ENCODE results near the gene SLC35B3. TPM values are rescaled to one million over a fixed set of nuclear protein-coding genes. Genes with fewer than 3 reads are reported as not detected.

The SLC35B3 gene
- total and polyA plus RNA-seq, 9 of the 15 experiments (the other 6 are each of a cell fraction or from before 2014, with no cell fraction given): 7.6 to 19.1 (median 11.3) TPM

- no peak for FAIRE-seq
- peak overlapping the region; percentile 81 for H2AFZ ChIP-seq (ENCODE audit: low read depth, low read length)
- H3K27ac ChIP-seq (ENCODE audit: extremely low read depth, low read depth, low read length): no peak overlapping the region
- no peaks in the 10 kb centered on the region for H3K36me3 ChIP-seq (ENCODE audit: control insufficient read depth, insufficient read depth, low read length)
- no peak overlapping the region; the same call in none of the 2 replicates for H3K4me2 ChIP-seq (ENCODE audit: insufficient read depth, low read length)
- in situ Hi-C loops (cut with MboI) (no loop called here), intact Hi-C loops (cut with micrococcal nuclease) (no loop called here)
- no peaks in the 10 kb centered on the region for H3K79me2 ChIP-seq (ENCODE audit: control insufficient read depth, insufficient read depth, low read length)
- H3K27me3 ChIP-seq (ENCODE audit: control insufficient read depth in 2 of 2, insufficient read depth in 2 of 2, low read length in 2 of 2): no peaks in the 10 kb centered on the region
- no peak overlapping the region for H3K9ac ChIP-seq (ENCODE audit: insufficient read depth in 1 of 2, low read depth in 2 of 2, low read length in 2 of 2)
- H3K4me3 ChIP-seq: no peak overlapping the region
- no peak for DNase-seq (ENCODE audit: extremely low read depth in 1 of 4, low spot score in 3 of 4)
- ATAC-seq: no peak
- ChIA-PET POLR2A (interaction anchor here (0.6 to 1.1 kb wide), 2 partner anchors 8 to 11 kb away, joined by 3 read pairs; no protein-coding TSS in a partner anchor), CTCF (ENCODE audit: low intra/inter-chr PET ratio) (no interaction called here)
- no peaks in the 10 kb centered on the region for H3K9me3 ChIP-seq (replicated peaks; ENCODE audit: control insufficient read depth, insufficient read depth, low read depth, low read length)
- 13% methylated on average over 4 of the region's 4 CpGs for WGBS (ENCODE audit: insufficient coverage, low coverage, missing lambda C conversion rate)
- no TSS peak for BruUV-seq (replicated peaks)
- H3K4me1 ChIP-seq (replicated peaks in 1 of 2; ENCODE audit: control insufficient read depth in 2 of 2, insufficient read depth in 2 of 2, low read length in 2 of 2): no peaks in the 10 kb centered on the region
- H3K9me1 ChIP-seq (ENCODE audit: control insufficient read depth, insufficient read depth, low read length): no peaks in the 10 kb centered on the region
- no peaks in the 10 kb centered on the region for H4K20me1 ChIP-seq (replicated peaks; ENCODE audit: control insufficient read depth, insufficient read depth, low read length)
- TF ChIP-seq RAD51 (IDR thresholded peaks at IDR 0.05; ENCODE audit: borderline replicate concordance, low read depth): no peak
- TF ChIP-seq ATF7 (IDR thresholded peaks at IDR 0.05): 0 out of 2 replicates have a peak, but pooled peaks have one; percentile 23
- TF ChIP-seq ZFX (CRISPR knock-in tag; IDR thresholded peaks at IDR 0.05): no peak
- peak; percentile 33 for TF ChIP-seq MAFG (tag; conservative IDR thresholded peaks at IDR 0.05)
Measured at GRCh38 chr6:8389036-8389818, 46.1 kb downstream of the SLC35B3 start.

- FAIRE-seq: peak; percentile 11
- TF ChIP-seq L3MBTL2 (IDR thresholded peaks at IDR 0.05): peak; percentile 69; the same call in 1 of the 2 replicates
- TF ChIP-seq ZNF174 (CRISPR knock-in tag; IDR thresholded peaks at IDR 0.05): no peak
- peak in 1 of 2 experiments; percentile 49 for TF ChIP-seq E2F6 (IDR thresholded peaks at IDR 0.05; ENCODE audit: borderline replicate concordance in 1 of 2, extremely low read depth in 1 of 2, insufficient read depth in 1 of 2, insufficient read length in 1 of 2, low read depth in 1 of 2, low read length in 1 of 2, poor library complexity in 1 of 2, severe bottlenecking in 1 of 2)
- peak; percentile 41; the same call in 1 of the 2 replicates for TF ChIP-seq CREB3L1 (IDR thresholded peaks at IDR 0.05; ENCODE audit: borderline replicate concordance, low read depth)
- peak; percentile 41; the same call in 1 of the 2 replicates for TF ChIP-seq MYC (IDR thresholded peaks at IDR 0.05; ENCODE audit: low read depth, low read length)
- no peak for TF ChIP-seq MYC (CRISPR knock-in tag; IDR thresholded peaks at IDR 0.05; ENCODE audit: borderline replicate concordance, low read depth)
Measured at GRCh38 chr6:8387942-8388437, 47.4 kb downstream of the SLC35B3 start.

More at GRCh38 chr6:8387942-8388437, 47.4 kb downstream of the SLC35B3 start:
- no peak overlapping the region for H3K27ac ChIP-seq (ENCODE audit: extremely low read depth, low read depth, low read length)
- H4K20me1 ChIP-seq (replicated peaks; ENCODE audit: control insufficient read depth, insufficient read depth, low read length): no peaks in the 10 kb centered on the region
- BruUV-seq (replicated peaks): no TSS peak
- no peak overlapping the region for H3K4me3 ChIP-seq
- no peaks in the 10 kb centered on the region for H3K36me3 ChIP-seq (ENCODE audit: control insufficient read depth, insufficient read depth, low read length)
- H3K9me1 ChIP-seq (ENCODE audit: control insufficient read depth, insufficient read depth, low read length): no peaks in the 10 kb centered on the region
- in situ Hi-C loops (cut with MboI): no loop called here
- H3K4me2 ChIP-seq (ENCODE audit: insufficient read depth, low read length): peak overlapping the region; percentile 23
- H3K27me3 ChIP-seq (ENCODE audit: control insufficient read depth in 2 of 2, insufficient read depth in 2 of 2, low read length in 2 of 2): no peaks in the 10 kb centered on the region
- H3K9ac ChIP-seq (ENCODE audit: insufficient read depth in 1 of 2, low read depth in 2 of 2, low read length in 2 of 2): no peak overlapping the region
- peak in 2 of 4 experiments; percentile 19 to 49 for DNase-seq (ENCODE audit: extremely low read depth in 1 of 4, low spot score in 3 of 4)
- peak overlapping the region; percentile 81 for H2AFZ ChIP-seq (ENCODE audit: low read depth, low read length)
- no peaks in the 10 kb centered on the region for H3K79me2 ChIP-seq (ENCODE audit: control insufficient read depth, insufficient read depth, low read length)
- no peaks in the 10 kb centered on the region for H3K9me3 ChIP-seq (replicated peaks; ENCODE audit: control insufficient read depth, insufficient read depth, low read depth, low read length)
- intact Hi-C loops (cut with micrococcal nuclease): no loop called here
- peak; percentile 89 for ATAC-seq
- ChIA-PET POLR2A (interaction anchor here (0.5 to 0.8 kb wide), 2 partner anchors 18 to 1356 kb away, joined by 3 read pairs; no protein-coding TSS in a partner anchor), CTCF (ENCODE audit: low intra/inter-chr PET ratio) (no interaction called here)
- H3K4me1 ChIP-seq (replicated peaks in 1 of 2; ENCODE audit: control insufficient read depth in 2 of 2, insufficient read depth in 2 of 2, low read length in 2 of 2): no peaks in the 10 kb centered on the region
- WGBS (ENCODE audit: insufficient coverage, low coverage, missing lambda C conversion rate): 16% methylated on average over 11 of the region's 11 CpGs

Measured in K562 (cell line).